ENCODE measurements around the gene SLC2A11.

DNA sequence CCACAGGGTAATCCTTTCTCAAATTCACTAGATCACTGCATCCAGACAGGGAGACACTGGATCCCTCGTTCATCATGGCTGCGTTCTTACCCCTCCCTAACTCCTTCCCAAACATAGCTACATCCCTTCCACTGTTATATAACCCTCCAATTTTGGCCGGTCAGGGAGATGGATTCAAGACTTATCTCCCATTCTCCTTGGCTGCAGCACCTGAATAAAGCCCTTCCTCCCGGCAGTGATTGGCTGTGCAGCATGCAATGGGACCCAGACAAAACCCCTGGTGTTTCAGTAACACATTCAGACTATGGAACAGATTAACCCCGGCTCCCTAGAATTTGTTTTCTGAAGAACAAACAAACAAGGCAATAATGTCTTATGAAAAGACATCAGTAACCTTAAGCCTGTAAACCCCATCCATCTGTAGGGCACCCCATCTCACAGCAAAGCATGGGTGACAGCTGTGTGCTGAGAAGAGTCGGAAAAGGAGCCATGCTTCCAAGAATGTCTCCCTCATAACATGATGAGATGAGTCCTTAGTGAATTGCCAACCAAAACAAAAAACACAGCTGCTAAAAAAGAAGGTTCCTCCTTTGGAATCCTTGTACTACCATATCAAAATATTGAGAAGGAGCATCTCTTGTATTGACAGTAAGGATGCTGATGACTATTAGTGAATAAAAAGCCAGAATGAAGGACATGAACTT, 41.5 kb downstream of the SLC2A11 start:
- TF ChIP-seq, protein P1, sequence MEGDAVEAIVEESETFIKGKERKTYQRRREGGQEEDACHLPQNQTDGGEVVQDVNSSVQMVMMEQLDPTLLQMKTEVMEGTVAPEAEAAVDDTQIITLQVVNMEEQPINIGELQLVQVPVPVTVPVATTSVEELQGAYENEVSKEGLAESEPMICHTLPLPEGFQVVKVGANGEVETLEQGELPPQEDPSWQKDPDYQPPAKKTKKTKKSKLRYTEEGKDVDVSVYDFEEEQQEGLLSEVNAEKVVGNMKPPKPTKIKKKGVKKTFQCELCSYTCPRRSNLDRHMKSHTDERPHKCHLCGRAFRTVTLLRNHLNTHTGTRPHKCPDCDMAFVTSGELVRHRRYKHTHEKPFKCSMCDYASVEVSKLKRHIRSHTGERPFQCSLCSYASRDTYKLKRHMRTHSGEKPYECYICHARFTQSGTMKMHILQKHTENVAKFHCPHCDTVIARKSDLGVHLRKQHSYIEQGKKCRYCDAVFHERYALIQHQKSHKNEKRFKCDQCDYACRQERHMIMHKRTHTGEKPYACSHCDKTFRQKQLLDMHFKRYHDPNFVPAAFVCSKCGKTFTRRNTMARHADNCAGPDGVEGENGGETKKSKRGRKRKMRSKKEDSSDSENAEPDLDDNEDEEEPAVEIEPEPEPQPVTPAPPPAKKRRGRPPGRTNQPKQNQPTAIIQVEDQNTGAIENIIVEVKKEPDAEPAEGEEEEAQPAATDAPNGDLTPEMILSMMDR (IDR thresholded peaks at IDR 0.05), result no peak
- no peak for TF ChIP-seq POLR2A (IDR thresholded peaks at IDR 0.05)
